ENCODE results near the gene PRKG1. TPM values are rescaled to one million over a fixed set of nuclear protein-coding genes. Genes with fewer than 3 reads are reported as not detected.

Gene PRKG1
- total and polyA plus RNA-seq, 4 donors, result 6.8 to 38.1 (median 15.4) TPM

DNA sequence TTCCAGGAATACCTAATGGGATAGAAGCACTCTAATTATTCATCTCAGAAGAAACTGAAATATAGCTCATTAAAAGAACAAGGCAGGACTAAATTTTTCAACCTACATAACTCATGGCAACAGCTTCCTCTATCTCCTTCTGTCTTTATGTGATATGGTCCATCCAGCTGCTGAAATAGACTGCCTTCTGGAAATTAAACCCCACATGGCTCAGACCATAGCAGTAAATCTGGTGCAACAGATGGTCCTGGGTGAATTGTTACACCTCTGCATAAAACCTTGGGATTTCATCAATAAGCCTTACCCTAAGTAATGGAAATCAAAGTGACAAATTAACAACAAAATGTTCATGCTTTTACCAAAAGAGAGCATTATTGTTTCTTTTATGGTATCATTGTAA is 830.7 kb downstream of the PRKG1 start:
- no peak overlapping the region for H3K27ac ChIP-seq (ENCODE audit: low read depth, low read length)
- peak in 1 of 6 donors; percentile 34 for DNase-seq (ENCODE audit: low read depth in 4 of 6, low spot score in 6 of 6)

DNA sequence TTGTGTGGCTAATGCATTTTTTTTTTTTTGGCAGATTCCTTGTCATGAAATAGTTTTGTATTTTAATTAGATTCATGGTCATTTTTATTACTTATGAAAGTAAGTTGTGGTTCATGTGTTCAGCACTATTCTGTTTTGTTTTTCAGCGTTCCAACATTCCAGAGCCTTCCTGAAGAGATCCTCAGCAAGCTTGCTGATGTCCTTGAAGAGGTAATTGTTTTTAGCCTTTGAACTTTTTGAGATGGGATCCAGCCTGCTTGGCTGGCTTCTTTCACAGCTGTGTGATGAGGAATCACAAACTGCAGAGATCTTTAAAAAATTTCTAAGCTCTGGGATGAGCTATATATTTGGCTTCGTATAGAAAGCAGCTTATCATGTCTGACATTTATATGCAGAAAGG is 833.1 kb downstream of the PRKG1 start:
- no CpG with 5 or more reads among the region's 2 CpGs for WGBS (ENCODE audit: insufficient coverage)

More for the DNA sequence above, 830.7 kb downstream of the PRKG1 start:
- H3K4me1 ChIP-seq (ENCODE audit: control insufficient read depth, insufficient read depth, low read length), result no peaks in the 10 kb centered on the region
- no peaks in the 10 kb centered on the region for H3K9me3 ChIP-seq (ENCODE audit: control insufficient read depth, insufficient read depth, low read length)
- H3K4me3 ChIP-seq (ENCODE audit: low read depth, low read length), result no peak overlapping the region
- H3K36me3 ChIP-seq (ENCODE audit: control insufficient read depth, insufficient read depth, low read length), result no peaks in the 10 kb centered on the region
- H3K27me3 ChIP-seq (ENCODE audit: control insufficient read depth, insufficient read depth, low read length), result no peaks in the 10 kb centered on the region

DNA sequence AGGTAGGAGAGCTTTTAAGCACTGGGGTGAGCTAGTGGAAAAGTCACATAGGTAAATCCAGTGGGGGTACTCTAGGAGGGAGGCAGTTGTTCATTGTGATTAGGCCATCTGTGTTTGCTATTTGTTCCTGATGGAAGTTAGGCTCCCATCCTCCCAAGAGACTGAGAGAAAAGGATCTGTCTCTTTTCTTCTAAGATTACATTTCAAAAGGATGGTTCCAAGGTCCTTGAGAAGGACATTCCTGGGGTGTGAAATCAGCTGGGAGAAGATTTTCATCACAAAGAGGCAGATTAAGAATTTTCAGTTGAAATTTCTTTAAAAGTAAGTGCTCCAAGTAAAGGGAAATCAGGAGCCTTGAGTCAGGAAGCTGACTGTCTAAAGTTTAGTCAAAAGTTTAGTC is 835.9 kb downstream of the PRKG1 start:
- no peaks in the 10 kb centered on the region for H3K36me3 ChIP-seq (ENCODE audit: control insufficient read depth, insufficient read depth, low read length)
- no peaks in the 10 kb centered on the region for H3K27me3 ChIP-seq (ENCODE audit: control insufficient read depth, insufficient read depth, low read length)
- no peak overlapping the region for H3K4me3 ChIP-seq (ENCODE audit: low read depth, low read length)
- no peaks in the 10 kb centered on the region for H3K4me1 ChIP-seq (ENCODE audit: control insufficient read depth, insufficient read depth, low read length)
- no peak for DNase-seq (ENCODE audit: low read depth in 4 of 6, low spot score in 6 of 6)
- H3K9me3 ChIP-seq (ENCODE audit: control insufficient read depth, insufficient read depth, low read length), result no peaks in the 10 kb centered on the region
- no peak overlapping the region for H3K27ac ChIP-seq (ENCODE audit: low read depth, low read length)

More for the DNA sequence above, 833.1 kb downstream of the PRKG1 start:
- no peaks in the 10 kb centered on the region for H3K9me3 ChIP-seq (ENCODE audit: control insufficient read depth, insufficient read depth, low read length)
- no peak for DNase-seq (ENCODE audit: low read depth in 4 of 6, low spot score in 6 of 6)
- H3K4me3 ChIP-seq (ENCODE audit: low read depth, low read length), result no peak overlapping the region
- no peaks in the 10 kb centered on the region for H3K27me3 ChIP-seq (ENCODE audit: control insufficient read depth, insufficient read depth, low read length)
- no peaks in the 10 kb centered on the region for H3K4me1 ChIP-seq (ENCODE audit: control insufficient read depth, insufficient read depth, low read length)
- H3K27ac ChIP-seq (ENCODE audit: low read depth, low read length), result no peak overlapping the region
- H3K36me3 ChIP-seq (ENCODE audit: control insufficient read depth, insufficient read depth, low read length), result no peaks in the 10 kb centered on the region

DNA sequence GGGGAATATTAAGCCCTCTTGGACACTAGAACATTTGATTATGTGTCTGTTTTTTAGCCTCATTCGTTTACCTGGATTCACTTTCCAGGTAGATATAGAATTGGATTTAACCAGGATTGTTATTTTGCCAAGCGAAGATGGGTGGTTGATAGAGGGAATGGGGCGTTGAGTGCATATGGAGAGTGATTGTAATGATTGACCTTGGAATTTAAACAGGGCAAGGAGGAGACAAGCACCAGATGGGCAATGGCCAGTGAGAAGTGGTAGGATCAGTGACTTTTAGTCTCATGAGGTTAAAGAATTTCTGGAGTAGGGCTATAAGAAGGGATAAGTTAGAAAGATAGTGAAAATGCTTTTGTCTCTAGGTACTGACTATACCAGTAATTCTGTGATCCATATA is 836.3 kb downstream of the PRKG1 start:
- no peaks in the 10 kb centered on the region for H3K4me1 ChIP-seq (ENCODE audit: control insufficient read depth, insufficient read depth, low read length)
- H3K27me3 ChIP-seq (ENCODE audit: control insufficient read depth, insufficient read depth, low read length), result no peaks in the 10 kb centered on the region
- DNase-seq (ENCODE audit: low read depth in 4 of 6, low spot score in 6 of 6), result no peak
- H3K9me3 ChIP-seq (ENCODE audit: control insufficient read depth, insufficient read depth, low read length), result no peaks in the 10 kb centered on the region
- H3K27ac ChIP-seq (ENCODE audit: low read depth, low read length), result no peak overlapping the region
- WGBS (ENCODE audit: insufficient coverage), result 60% methylated on average over 3 of the region's 3 CpGs
- H3K4me3 ChIP-seq (ENCODE audit: low read depth, low read length), result no peak overlapping the region
- no peaks in the 10 kb centered on the region for H3K36me3 ChIP-seq (ENCODE audit: control insufficient read depth, insufficient read depth, low read length)

DNA sequence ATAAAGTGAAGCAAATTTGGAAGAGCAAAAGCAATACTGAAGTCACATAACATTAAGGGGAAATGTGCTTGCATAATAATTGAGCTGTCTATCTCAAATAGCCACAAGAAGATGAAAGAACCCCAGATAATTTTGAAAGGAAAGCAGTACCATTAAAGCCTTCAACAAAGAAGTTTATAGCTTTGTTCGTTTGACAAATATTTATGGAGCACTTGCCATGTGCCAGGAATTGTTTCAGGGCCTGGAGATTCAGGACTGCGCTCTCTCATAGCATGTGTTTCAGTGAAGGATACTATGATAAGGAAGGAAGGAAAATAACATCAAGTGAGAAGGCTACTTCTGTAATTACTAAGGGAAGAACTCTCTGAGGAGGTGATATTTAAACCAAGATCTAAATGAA is 837.4 kb downstream of the PRKG1 start:
- Histone ChIP-seq H3K4me3 (ENCODE audit: low read depth, low read length) (no peak overlapping the region), H3K36me3 (ENCODE audit: control insufficient read depth, insufficient read depth, low read length) (no peaks in the 10 kb centered on the region), H3K4me1 (ENCODE audit: control insufficient read depth, insufficient read depth, low read length) (no peaks in the 10 kb centered on the region), H3K27me3 (ENCODE audit: control insufficient read depth, insufficient read depth, low read length) (no peaks in the 10 kb centered on the region), H3K9me3 (ENCODE audit: control insufficient read depth, insufficient read depth, low read length) (no peaks in the 10 kb centered on the region), H3K27ac (ENCODE audit: low read depth, low read length) (no peak overlapping the region)
- WGBS (ENCODE audit: insufficient coverage), result 42% methylated on average over 2 of the region's 2 CpGs
- peak in 1 of 6 donors; percentile 26 for DNase-seq (ENCODE audit: low read depth in 4 of 6, low spot score in 6 of 6)

DNA sequence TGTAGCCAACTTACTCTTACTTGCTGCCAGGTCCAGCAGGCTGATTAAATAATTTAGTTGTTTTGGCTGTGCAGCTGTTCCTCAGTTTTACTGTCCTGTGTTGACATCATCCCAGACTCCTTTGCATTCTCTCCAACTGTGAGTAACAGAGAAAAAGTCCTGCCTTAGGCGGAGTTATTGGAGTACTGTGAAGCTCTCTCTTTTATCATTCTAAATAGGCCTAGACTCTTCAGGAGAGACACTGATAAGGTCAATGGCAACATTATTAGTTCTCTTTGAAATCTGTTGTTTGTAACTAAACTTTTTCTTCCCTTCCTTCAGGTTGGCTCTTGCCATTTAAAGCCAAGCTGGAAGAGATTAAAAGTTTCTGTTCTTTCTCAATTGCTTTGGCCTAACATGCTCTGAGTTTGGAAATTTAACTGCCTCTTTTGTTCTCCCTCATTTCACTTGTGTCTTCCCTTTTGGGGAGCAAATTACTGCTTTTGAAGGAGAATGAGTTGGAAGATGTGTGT is 840.8 kb downstream of the PRKG1 start:
- no peaks in the 10 kb centered on the region for H3K36me3 ChIP-seq (ENCODE audit: control insufficient read depth, insufficient read depth, low read length)
- no peaks in the 10 kb centered on the region for H3K9me3 ChIP-seq (ENCODE audit: control insufficient read depth, insufficient read depth, low read length)
- H3K27ac ChIP-seq (ENCODE audit: low read depth, low read length), result no peak overlapping the region
- H3K27me3 ChIP-seq (ENCODE audit: control insufficient read depth, insufficient read depth, low read length), result no peaks in the 10 kb centered on the region
- no peaks in the 10 kb centered on the region for H3K4me1 ChIP-seq (ENCODE audit: control insufficient read depth, insufficient read depth, low read length)
- WGBS (ENCODE audit: insufficient coverage), result no CpG with 5 or more reads among the region's 1 CpG
- no peak for DNase-seq (ENCODE audit: low read depth in 4 of 6, low spot score in 6 of 6)
- no peak overlapping the region for H3K4me3 ChIP-seq (ENCODE audit: low read depth, low read length)

DNA sequence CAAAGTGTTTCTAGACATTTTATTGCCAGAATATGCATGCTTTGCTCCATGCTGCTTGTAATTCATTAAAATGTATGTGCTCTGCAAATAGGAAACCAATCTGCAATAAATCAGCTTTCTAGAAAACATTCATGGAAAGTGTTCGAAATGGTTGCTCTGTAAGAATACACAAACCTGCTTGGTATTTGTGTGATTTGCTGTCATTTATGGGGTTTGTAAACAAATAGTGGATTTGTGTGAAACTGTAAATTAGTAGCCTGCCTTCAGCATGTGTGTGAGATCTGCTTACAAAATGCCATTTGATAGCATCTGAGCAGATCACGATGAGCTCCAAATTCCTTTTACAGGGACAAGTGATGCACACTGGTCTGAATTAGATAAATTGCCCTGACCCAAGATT is 844.2 kb downstream of the PRKG1 start:
- 22% methylated on average over 1 of the region's 2 CpGs for WGBS (ENCODE audit: insufficient coverage)
- Histone ChIP-seq H3K27ac (ENCODE audit: low read depth, low read length) (no peak overlapping the region), H3K4me3 (ENCODE audit: low read depth, low read length) (no peak overlapping the region), H3K9me3 (ENCODE audit: control insufficient read depth, insufficient read depth, low read length) (no peaks in the 10 kb centered on the region), H3K27me3 (ENCODE audit: control insufficient read depth, insufficient read depth, low read length) (no peaks in the 10 kb centered on the region), H3K36me3 (ENCODE audit: control insufficient read depth, insufficient read depth, low read length) (no peaks in the 10 kb centered on the region), H3K4me1 (ENCODE audit: control insufficient read depth, insufficient read depth, low read length) (no peaks in the 10 kb centered on the region)
- peak in 3 of 6 donors; percentile 15 to 73 (median 70) for DNase-seq (ENCODE audit: low read depth in 4 of 6, low spot score in 6 of 6)

DNA sequence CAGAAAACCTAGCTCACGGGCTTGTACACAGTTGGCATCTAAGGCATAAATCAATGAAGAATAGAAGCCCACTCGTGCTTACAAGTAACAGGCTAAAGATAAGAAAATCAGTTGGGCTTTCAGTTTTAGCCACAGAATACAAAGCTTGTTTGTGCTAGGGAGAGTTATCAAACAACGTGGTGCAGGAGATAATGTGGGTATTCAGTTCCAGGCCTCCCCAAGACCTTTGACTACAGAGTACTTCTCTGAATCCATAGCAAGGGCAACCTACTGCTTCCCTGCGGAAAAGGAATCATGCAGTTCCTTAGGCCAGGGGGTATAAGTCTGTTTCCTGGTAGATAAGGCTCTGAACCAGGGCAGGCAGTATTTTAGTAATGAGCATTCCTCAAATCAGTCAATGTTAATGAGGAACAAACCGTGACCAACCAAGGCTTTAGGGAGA is 844.6 kb downstream of the PRKG1 start:
- DNase-seq (ENCODE audit: low read depth in 4 of 6, low spot score in 6 of 6), result peak in 2 of 6 donors; percentile 17 to 42
- no peak overlapping the region for H3K27ac ChIP-seq (ENCODE audit: low read depth, low read length)
- H3K4me1 ChIP-seq (ENCODE audit: control insufficient read depth, insufficient read depth, low read length), result no peaks in the 10 kb centered on the region
- WGBS (ENCODE audit: insufficient coverage), result 27% methylated on average over 2 of the region's 5 CpGs
- H3K9me3 ChIP-seq (ENCODE audit: control insufficient read depth, insufficient read depth, low read length), result no peaks in the 10 kb centered on the region
- no peaks in the 10 kb centered on the region for H3K36me3 ChIP-seq (ENCODE audit: control insufficient read depth, insufficient read depth, low read length)
- H3K4me3 ChIP-seq (ENCODE audit: low read depth, low read length), result no peak overlapping the region
- H3K27me3 ChIP-seq (ENCODE audit: control insufficient read depth, insufficient read depth, low read length), result no peaks in the 10 kb centered on the region

DNA sequence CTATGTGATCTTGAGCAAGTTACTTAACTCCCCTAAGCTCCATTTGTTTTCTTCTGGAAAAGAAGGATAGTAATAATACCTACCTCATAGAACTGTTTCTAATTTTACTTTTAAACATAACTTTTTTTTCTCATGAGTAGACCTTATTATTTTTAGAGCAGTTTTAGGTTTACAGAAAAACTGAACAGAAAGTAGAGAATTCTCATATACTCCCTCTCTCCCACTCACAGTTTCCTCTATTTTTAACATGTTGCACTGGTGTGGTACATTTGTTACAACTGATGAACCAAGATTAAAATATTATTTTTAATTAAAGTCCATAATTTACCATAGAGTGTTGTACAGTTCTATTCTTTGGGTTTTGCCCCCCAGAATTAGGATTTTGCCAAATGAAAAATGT is 846.4 kb downstream of the PRKG1 start:
- Histone ChIP-seq H3K27me3 (ENCODE audit: control insufficient read depth, insufficient read depth, low read length) (no peaks in the 10 kb centered on the region), H3K27ac (ENCODE audit: low read depth, low read length) (no peak overlapping the region), H3K36me3 (ENCODE audit: control insufficient read depth, insufficient read depth, low read length) (no peaks in the 10 kb centered on the region), H3K4me1 (ENCODE audit: control insufficient read depth, insufficient read depth, low read length) (no peaks in the 10 kb centered on the region), H3K4me3 (ENCODE audit: low read depth, low read length) (no peak overlapping the region), H3K9me3 (ENCODE audit: control insufficient read depth, insufficient read depth, low read length) (no peaks in the 10 kb centered on the region)
- DNase-seq (ENCODE audit: low read depth in 4 of 6, low spot score in 6 of 6), result no peak

DNA sequence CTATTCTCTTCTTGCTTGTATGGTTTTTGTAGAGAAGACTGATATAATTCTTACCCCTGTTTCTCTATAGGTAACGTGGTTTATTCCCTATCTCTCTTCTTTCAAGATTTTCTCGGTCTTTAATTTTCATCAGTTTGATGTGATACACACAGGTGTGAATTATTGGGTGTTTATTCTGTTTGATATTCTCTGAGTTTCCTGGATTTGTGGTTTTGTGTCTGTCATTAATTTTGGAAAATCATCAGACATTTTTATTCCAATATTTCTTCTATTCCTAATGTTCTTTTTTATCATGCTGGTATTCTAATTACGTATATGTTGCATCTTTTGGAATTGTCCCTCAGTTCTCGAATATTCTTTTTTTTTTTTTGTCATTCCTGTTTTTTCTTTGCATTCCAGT is 850.1 kb downstream of the PRKG1 start:
- Histone ChIP-seq H3K4me3 (ENCODE audit: low read depth, low read length) (no peak overlapping the region), H3K4me1 (ENCODE audit: control insufficient read depth, insufficient read depth, low read length) (no peaks in the 10 kb centered on the region), H3K36me3 (ENCODE audit: control insufficient read depth, insufficient read depth, low read length) (no peaks in the 10 kb centered on the region), H3K27ac (ENCODE audit: low read depth, low read length) (no peak overlapping the region), H3K27me3 (ENCODE audit: control insufficient read depth, insufficient read depth, low read length) (no peaks in the 10 kb centered on the region), H3K9me3 (ENCODE audit: control insufficient read depth, insufficient read depth, low read length) (no peaks in the 10 kb centered on the region)
- WGBS (ENCODE audit: insufficient coverage), result no CpG with 5 or more reads among the region's 4 CpGs
- DNase-seq (ENCODE audit: low read depth in 4 of 6, low spot score in 6 of 6), result no peak
